ENCODE data around the gene DTNA. TPM values are rescaled to one million over a fixed set of nuclear protein-coding genes. Genes with fewer than 3 reads are reported as not detected.

DTNA gene
- total RNA-seq, 1 experiment from 2014 or later = 9.6 TPM

- DNase-seq (ENCODE audit: low read depth, low spot score) (no peak), ATAC-seq (no peak)
- ChIA-PET POLR2A (no interaction called here), CTCF (no interaction called here), RAD21 (ENCODE audit: low non-redundant PET in 1 of 2, low total read pairs in 2 of 2, uncharacterized antibody in 2 of 2, unreplicated experiment in 2 of 2) (no interaction called here)
- Histone ChIP-seq H3K36me3 (ENCODE audit: control insufficient read depth in 1 of 2, insufficient read depth in 2 of 2, low read length in 2 of 2) (no peaks in the 10 kb centered on the region), H2AFZ (ENCODE audit: low read depth, low read length, poor library complexity, severe bottlenecking) (no peak overlapping the region), H3K27ac (ENCODE audit: low read depth, low read length) (no peak overlapping the region), H3K4me3 (replicated peaks in 1 of 2; ENCODE audit: low read depth in 1 of 2, low read length in 2 of 2) (no peak overlapping the region), H3K9ac (ENCODE audit: low read length) (no peak overlapping the region), H3K9me3 (ENCODE audit: control insufficient read depth in 1 of 2, insufficient read depth in 1 of 2, low read depth in 1 of 2, low read length in 2 of 2) (no peaks in the 10 kb centered on the region), H4K20me1 (ENCODE audit: insufficient read depth) (no peaks in the 10 kb centered on the region), H3K27me3 (ENCODE audit: insufficient read depth, low read length) (no peaks in the 10 kb centered on the region), H3K4me2 (ENCODE audit: low read length) (no peak overlapping the region), H3K4me1 (ENCODE audit: control insufficient read depth in 1 of 2, insufficient read depth in 2 of 2, low read length in 2 of 2) (no peaks in the 10 kb centered on the region), H3K9me2 (ENCODE audit: insufficient read depth) (no peaks in the 10 kb centered on the region), H3K79me2 (ENCODE audit: insufficient read depth, low read length) (no peaks in the 10 kb centered on the region)
- TF ChIP-seq ZBTB33 (IDR thresholded peaks at IDR 0.05; ENCODE audit: extremely low read depth, insufficient replicate concordance, low read length) (no peak), CBX3 (IDR thresholded peaks at IDR 0.05; ENCODE audit: low read depth) (no peak), FOSL1 (IDR thresholded peaks at IDR 0.05; ENCODE audit: low read depth) (no peak), REST (IDR thresholded peaks at IDR 0.05; ENCODE audit: low read depth) (no peak), CTCF (IDR thresholded peaks at IDR 0.05 in 2 of 3, conservative IDR thresholded peaks at IDR 0.05 in 1 of 3; ENCODE audit: borderline replicate concordance in 1 of 3, insufficient read depth in 1 of 3, low read depth in 2 of 3, low read length in 2 of 3) (no peak), SP1 (IDR thresholded peaks at IDR 0.05; ENCODE audit: low read depth) (no peak), ZNF274 (IDR thresholded peaks at IDR 0.05; ENCODE audit: low read depth, low read length) (no peak), TCF7L2 (IDR thresholded peaks at IDR 0.05; ENCODE audit: borderline replicate concordance, extremely low read depth, insufficient read depth, insufficient read length) (no peak), EZH2 (IDR thresholded peaks at IDR 0.05) (no peak), POLR2A (IDR thresholded peaks at IDR 0.05; ENCODE audit: borderline replicate concordance, extremely low read depth, insufficient read depth, insufficient read length) (no peak), POLR2AphosphoS5 (IDR thresholded peaks at IDR 0.05; ENCODE audit: low read depth, low read length) (no peak), SRF (IDR thresholded peaks at IDR 0.05; ENCODE audit: low read depth) (no peak), ATF3 (IDR thresholded peaks at IDR 0.05) (no peak), CEBPB (IDR thresholded peaks at IDR 0.05; ENCODE audit: low read depth) (no peak), ELF1 (IDR thresholded peaks at IDR 0.05; ENCODE audit: borderline replicate concordance, low read depth) (no peak), EZH2phosphoT487 (IDR thresholded peaks at IDR 0.05; ENCODE audit: borderline replicate concordance) (no peak), RAD21 (IDR thresholded peaks at IDR 0.05; ENCODE audit: low read depth) (no peak), JUND (IDR thresholded peaks at IDR 0.05) (no peak)
- BruUV-seq (replicated peaks) = no TSS peak
- intact Hi-C loops (cut with micrococcal nuclease) = no loop called here
Measured at GRCh38 chr18:34838669-34839068, 128.6 kb downstream of the DTNA start.

Measured in HCT116 (cell line).